HG02970 (cell line): ENCODE measurements around the gene TRIM50.
"Not testable (repeated sequence)": the region's sequence is repeated elsewhere in the genome, so short reads cannot be mapped to it uniquely, and the experiment has no call there.

Experiments
- ATAC-seq: cut with Tn5 transposase; IDR thresholded peaks from one replicate; pipeline ENCODE4 v1.9.1; 2021; ENCODE audit warnings: mild to moderate bottlenecking, moderate library complexity, moderate number of reproducible peaks; ENCODE audit not compliant: unreplicated experiment, low FRiP score

The TRIM50 gene

DNA sequence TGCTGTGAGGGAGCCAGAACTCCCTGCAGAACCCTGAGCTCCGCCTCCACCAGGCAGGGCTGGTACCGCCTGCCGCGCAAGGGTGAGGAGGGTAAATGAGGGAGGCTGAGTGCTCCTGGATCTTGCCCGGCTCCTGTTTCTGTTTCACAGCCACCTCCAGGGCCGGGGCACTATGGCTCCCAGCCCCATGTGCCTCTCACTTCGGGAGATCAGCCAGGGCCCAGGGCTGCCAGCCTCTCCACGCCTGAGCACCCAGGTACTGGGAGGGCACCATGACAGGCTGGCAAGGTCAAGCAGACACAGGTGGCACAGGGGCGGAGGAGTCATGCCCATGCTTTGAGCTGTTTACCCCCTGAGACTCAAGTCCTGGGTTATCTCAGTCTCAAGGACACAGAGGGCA, 8.3 kb downstream of the TRIM50 start:
- not testable (repeated sequence) for ATAC-seq

DNA sequence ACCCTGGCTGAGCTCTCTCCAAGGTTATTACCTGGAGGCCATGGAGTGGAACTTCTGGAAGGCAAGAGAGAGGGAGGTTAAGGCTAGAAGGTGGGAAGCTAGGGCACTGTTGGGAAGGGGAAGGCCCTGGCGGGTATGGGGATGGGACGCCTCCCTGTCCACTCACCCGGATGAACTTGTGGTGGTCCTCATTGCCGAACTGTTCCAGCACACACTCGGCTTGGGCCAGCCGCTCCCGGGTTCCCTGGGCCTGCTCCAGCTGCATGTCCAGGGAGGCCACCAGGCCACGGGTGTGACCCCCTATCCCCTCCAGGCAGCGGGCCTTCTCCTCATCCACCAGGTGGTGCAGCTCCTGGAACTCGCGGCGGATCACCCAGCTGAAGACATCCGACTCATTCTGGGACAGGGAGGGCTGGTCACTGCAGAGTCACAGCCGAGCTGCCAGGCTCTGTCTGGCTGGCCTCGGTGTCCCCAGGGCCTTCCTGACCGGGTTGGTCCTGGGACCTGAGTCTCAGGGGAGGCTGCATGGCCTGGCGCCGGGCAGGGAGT, 9.2 kb downstream of the TRIM50 start:
- ATAC-seq = not testable (repeated sequence)

DNA sequence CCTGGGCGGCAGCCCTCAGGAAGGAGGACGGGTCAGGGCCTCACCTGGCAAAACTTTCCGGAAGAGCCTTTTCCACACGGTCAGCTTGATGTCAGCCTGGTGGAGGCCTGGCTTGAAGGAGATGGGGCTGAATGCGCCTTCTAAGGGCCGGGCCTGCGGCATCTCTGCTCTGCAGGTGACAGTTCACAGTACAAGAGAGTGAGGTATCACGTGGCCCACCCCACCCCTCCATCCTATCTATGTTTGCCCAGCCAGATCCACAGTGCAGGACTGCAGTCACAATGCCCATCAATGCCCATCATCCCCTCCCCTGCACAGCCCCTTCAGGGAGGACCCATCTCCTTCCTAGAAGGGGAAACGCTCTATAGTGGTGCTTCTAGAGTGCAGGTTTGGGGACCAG, 11.4 kb downstream of the TRIM50 start:
- no peak for ATAC-seq

DNA sequence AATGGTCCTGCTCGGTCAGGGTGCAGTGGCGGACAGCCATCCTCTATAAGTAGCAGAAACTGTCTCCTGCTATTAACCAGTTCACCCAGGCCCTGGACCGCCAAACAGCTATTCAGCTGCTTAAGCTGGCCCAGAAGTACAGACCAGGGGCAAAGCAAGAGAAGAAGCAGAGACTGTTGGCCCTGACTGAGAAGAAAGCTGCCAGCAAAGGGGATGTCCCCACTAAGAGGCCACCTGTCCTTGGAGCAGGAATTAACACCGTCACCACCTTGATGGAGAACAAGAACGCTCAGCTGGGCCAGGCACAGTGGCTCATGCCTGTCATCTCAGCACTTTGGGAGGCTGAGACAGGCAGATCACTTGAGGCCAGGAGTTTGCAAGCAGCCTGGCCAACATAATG, 13.6 kb downstream of the TRIM50 start:
- ATAC-seq = no peak

- ATAC-seq = no peak
These were observed 14.4 kb downstream of the TRIM50 start for GRCh38 chr7:73313521-73313906.

DNA sequence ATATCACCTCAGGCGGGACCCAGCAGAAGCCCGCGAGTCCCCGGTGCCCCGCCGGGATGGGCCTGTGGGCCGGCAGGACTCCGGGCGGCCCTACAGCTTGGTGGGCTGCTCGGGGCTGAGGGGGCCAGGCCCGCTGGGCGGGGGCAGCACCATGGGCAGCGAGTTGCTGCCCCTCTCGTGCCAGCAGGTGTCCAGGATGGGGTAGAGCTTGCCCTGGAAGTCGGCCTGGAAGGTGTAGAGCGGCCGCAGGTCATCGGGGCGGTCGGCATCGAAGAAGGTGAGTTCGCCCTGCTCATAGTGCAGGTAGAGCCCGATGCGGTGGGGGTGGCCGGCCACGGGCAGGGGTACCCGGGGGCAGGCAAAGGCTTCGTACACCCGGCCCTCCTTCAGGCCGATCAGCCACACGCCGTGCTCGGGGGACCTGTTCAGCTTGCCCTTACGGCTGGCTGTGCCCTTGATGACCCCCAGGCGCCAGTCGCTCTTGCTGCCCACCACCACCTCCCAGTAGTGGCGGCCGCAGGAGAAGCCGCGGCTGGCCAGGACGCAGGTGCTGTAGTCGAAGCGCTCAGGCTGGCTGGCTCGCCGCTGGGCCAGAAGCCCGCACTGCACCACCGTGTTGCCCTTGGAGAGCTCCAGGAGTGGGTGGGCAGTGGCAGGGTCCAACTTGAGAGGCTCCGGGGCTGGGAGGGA, 14.9 kb downstream of the TRIM50 start:
- no peak for ATAC-seq

DNA sequence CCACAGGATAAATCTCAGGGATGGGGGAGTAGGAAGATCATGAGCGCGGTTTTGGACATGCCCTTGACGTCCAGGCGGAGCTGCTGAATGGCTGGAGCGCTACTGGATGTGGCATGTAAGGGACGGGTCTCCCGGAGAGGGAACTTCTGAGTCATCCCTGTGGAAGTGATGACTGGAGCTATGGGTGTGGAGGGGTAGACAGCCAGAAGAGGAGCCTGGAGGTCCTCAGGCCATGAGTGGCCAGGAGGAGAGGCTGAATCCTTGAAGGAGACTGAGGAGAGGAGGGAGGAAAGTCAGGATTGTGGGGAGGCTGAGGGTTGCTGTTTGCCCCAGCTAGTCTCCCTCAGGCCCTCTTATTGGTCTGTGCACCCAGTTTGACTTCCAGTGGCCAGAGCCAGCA, 16.5 kb downstream of the TRIM50 start:
- ATAC-seq = not testable (repeated sequence)

GRCh38 chr7:73308665-73309214, 19.1 kb downstream of the TRIM50 start, which contains the start of gene NSUN5:
TSS of gene NSUN5 (minus strand) at chr7:73308826. CDS start at chr7:73308790, 36 bp downstream.
- peak; percentile 88 for ATAC-seq

- ATAC-seq = peak; percentile 41
These were observed 19.7 kb downstream of the TRIM50 start for GRCh38 chr7:73308074-73308664.

GRCh38 chr7:73307436-73307835, 20.4 kb downstream of the TRIM50 start:
- no peak for ATAC-seq

GRCh38 chr7:73304612-73305387, 23.1 kb downstream of the TRIM50 start:
- not testable (repeated sequence) for ATAC-seq

GRCh38 chr7:73304071-73304470, 23.8 kb downstream of the TRIM50 start:
- ATAC-seq = no peak

- no peak for ATAC-seq
These were observed 24.3 kb downstream of the TRIM50 start for GRCh38 chr7:73303546-73303945.

- not testable (repeated sequence) for ATAC-seq
These were observed 25.0 kb downstream of the TRIM50 start for GRCh38 chr7:73302846-73303245.

DNA sequence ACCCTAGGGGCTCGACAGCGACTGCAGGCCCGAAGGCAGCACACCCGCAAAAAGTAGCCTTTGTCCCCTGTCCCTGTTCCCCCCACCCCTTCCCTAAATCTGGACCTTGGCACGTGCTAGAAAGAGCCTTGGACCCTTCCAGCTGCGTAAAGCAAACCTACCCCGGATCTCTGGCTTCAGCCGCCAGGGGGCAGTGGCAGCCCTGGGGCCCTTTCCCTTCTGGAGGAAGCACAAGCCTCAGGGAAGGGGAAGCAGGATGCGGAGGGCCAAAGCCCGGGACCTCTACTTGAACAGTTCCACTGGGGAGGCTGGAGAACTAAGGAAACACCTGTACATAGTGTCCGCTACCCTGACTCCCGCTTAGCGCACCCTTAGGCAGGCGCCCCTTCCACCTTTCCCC, 26.8 kb downstream of the TRIM50 start:
- not testable (repeated sequence) for ATAC-seq

DNA sequence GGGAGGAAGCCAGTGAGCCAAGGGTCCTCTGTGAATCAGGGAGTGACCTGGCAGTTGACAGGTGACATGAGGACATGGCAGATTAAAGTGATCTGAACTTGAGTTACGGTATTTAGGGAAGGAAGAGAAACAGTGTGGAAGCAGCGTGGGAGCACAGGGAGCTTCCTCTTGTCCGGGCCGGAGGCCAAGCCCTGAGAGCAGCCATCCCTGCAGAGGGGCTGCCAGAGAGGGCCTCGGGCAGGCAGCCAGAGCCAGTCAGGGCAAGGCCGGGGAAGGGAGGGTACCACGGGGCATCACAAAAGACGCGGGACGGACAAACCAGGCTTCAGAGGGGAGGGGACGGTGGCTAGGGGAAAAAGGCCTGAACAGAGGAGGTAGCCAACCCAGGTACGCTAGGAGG, 28.1 kb downstream of the TRIM50 start:
- not testable (repeated sequence) for ATAC-seq

DNA sequence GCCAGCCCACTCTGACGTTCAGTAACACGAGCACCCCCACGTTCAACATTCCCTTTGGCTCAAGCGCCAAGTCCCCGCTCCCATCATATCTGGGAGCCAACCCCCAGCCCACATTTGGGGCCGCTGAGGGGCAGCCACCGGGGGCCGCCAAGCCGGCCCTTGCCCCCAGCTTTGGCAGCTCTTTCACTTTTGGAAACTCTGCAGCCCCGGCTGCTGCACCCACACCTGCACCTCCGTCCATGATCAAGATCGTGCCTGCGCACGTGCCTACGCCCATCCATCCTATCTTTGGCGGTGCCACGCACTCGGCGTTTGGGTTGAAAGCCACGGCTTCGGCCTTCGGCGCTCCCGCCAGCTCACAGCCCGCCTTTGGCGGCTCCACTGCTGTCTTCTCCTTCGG, 30.2 kb downstream of the TRIM50 start:
- not testable (repeated sequence) for ATAC-seq

GRCh38 chr7:73297235-73297634, 30.6 kb downstream of the TRIM50 start:
- ATAC-seq = not testable (repeated sequence)

GRCh38 chr7:73277210-73277609, 50.7 kb downstream of the TRIM50 start:
- not testable (repeated sequence) for ATAC-seq

GRCh38 chr7:73267813-73268212, 60.1 kb downstream of the TRIM50 start:
- not testable (repeated sequence) for ATAC-seq
